Smooth muscle cell (in vitro differentiated cells): ENCODE measurements around the gene DNM3. TPM values are rescaled to one million over a fixed set of nuclear protein-coding genes. Genes with fewer than 3 reads are reported as not detected.
A peak's percentile ranks its signal among the peaks of the same experiment; 100 is the strongest.

Experiments used
- DNase-seq: peaks from one replicate; lab custom pipeline; 2025; ENCODE audit not compliant: unreplicated experiment; lab: John Stamatoyannopoulos, UW
- H2AFZ ChIP-seq: fragments of 200-600 bp; sonication (generic); 2 replicates; pipeline ENCODE4 v1.6.0; 2016; ENCODE audit warnings: antibody characterized with exemption, low read depth, mild to moderate bottlenecking
- H3F3A ChIP-seq: fragments of 200-600 bp; sonication (generic); 2 replicates; pipeline ENCODE4 v1.6.0; 2017; ENCODE audit warnings: antibody characterized with exemption, low read depth
- H3K27ac ChIP-seq: fragments of 200-600 bp; sonication (generic); 2 replicates; pipeline ENCODE4 v1.5.1; 2016; ENCODE audit warnings: low read depth, mild to moderate bottlenecking
- H3K27me3 ChIP-seq: fragments of 200-600 bp; sonication (generic); 2 replicates; pipeline ENCODE4 v1.6.1; 2016; ENCODE audit warnings: low read depth, mild to moderate bottlenecking
- H3K36me3 ChIP-seq: fragments of 200-600 bp; sonication (generic); 2 replicates; pipeline ENCODE4 v1.5.1; 2016; ENCODE audit warnings: low read depth
- H3K4me1 ChIP-seq: fragments of 200-600 bp; sonication (generic); 2 replicates; pipeline ENCODE4 v1.5.1; 2016; ENCODE audit warnings: low read depth
- H3K4me2 ChIP-seq: fragments of 200-600 bp; sonication (generic); 2 replicates; pipeline ENCODE4 v1.6.0; 2016; ENCODE audit warnings: mild to moderate bottlenecking
- H3K4me3 ChIP-seq: fragments of 200-600 bp; sonication (generic); 2 replicates; pipeline ENCODE4 v1.5.1; 2016; ENCODE audit warnings: mild to moderate bottlenecking
- H3K79me2 ChIP-seq: fragments of 200-600 bp; sonication (generic); 2 replicates; pipeline ENCODE4 v1.6.0; 2016; ENCODE audit warnings: low read depth, mild to moderate bottlenecking
- H3K9ac ChIP-seq: fragments of 200-600 bp; sonication (generic); 2 replicates; pipeline ENCODE4 v1.6.0; 2016; ENCODE audit warnings: low read depth
- H3K9me3 ChIP-seq: fragments of 200-600 bp; sonication (generic); replicated peaks from 2 replicates; pipeline ENCODE4 v1.5.1; 2016; ENCODE audit warnings: low read depth
- H4K20me1 ChIP-seq: fragments of 200-600 bp; sonication (generic); 2 replicates; pipeline ENCODE4 v1.6.0; 2016; ENCODE audit warnings: low read depth
- whole genome bisulfite sequencing: methylation state at CpG from one replicate; pipeline ENCODE4 v1.1.7; 2016; ENCODE audit warnings: low lambda C conversion rate; 5-methylcytosine and 5-hydroxymethylcytosine counted together
- polyA plus RNA-seq: library from polyadenylated mRNA; unstranded; fragments of >200 nt; fragmentation: Nextera tagmentation; extraction: Ambion mirVana; gene quantifications from 2 replicates; pipeline ENCODE4 v1.2.1, GENCODE V29; 2016
- total RNA-seq: library from RNA; depleted of rRNA; stranded (reverse); fragments of >200 nt; gene quantifications from 2 replicates; pipeline ENCODE4 v1.2.3, GENCODE V29; 2014
- TF ChIP-seq, protein P1 (sequence below): fragments of 200-600 bp; sonication (generic); IDR thresholded peaks from 2 replicates; pipeline ENCODE4 v1.5.1; 2017; ENCODE audit warnings: borderline replicate concordance, mild to moderate bottlenecking, antibody characterized with exemption; ENCODE audit not compliant: insufficient read depth, poor library complexity, severe bottlenecking

The DNM3 gene
- total and polyA plus RNA-seq, 2 experiments from 2014 or later = 1.7 to 3.0 TPM

DNA sequence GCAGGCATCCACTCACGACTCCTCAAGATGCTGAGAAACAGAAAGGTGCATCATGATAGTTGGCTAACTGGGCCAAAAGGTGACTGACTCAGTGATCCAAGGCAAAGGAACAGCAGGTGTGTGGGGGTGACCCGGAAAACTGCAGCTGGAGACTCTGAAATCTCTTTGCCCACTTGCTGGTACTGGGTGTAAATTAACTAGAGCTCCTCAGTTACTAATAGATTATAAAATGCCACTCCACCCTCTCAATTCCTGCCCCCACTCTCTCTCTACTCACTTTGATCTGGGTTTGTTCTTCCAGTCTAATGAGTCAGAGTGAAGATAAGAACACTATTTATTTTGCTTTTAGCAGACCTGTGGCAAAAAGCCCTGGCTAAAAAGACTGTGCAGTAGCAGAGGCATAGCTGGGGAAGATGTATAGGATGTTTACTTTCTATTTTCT, 609.7 kb downstream of the DNM3 start:
- 24% methylated on average over 2 of the region's 2 CpGs for WGBS
- H3K4me2 ChIP-seq = peak overlapping the region; percentile 77
- DNase-seq = no peak

DNA sequence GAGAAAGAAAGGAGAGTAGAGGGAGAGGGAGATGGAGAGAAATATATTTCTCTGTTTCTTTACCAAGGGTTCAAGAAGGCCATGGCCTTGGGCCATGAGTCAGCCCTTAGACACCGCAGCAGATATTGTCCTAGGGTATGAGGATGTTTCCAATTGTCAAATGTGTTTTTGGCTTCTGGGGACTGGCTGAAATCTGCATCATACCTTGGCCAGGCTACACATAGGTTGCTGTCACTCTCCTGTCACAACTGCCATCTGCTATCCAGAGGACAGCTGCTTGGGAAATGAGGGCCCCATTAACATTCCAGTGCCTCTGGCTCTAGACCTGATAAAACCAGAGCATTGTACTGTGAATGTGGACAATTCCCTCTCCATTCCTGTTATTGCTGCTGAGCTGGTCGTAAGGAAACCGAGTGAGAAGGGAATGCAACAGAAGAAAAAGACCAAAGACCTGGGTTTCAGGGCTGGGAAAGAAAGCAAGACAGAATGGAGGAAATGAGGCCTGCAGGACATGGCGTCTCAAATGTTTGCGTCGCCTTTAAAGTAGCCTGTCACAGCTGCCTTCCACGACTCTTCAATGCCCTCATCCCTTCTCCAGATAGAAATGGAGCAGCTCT, 611.3 kb downstream of the DNM3 start:
- no peaks in the 10 kb centered on the region for H3K36me3 ChIP-seq
- peak overlapping the region; percentile 36 for H3K4me2 ChIP-seq
- WGBS = 49% methylated on average over 7 of the region's 7 CpGs
- no peak overlapping the region for H3K4me3 ChIP-seq
- H3K9ac ChIP-seq = no peak overlapping the region
- peak overlapping the region; percentile 21 for H2AFZ ChIP-seq
- H3K27ac ChIP-seq = peak overlapping the region; percentile 72
- H3K79me2 ChIP-seq = no peaks in the 10 kb centered on the region
- no peaks in the 10 kb centered on the region for H3K27me3 ChIP-seq
- peaks cover 31% of the 10 kb centered on the region for H3K4me1 ChIP-seq
- TF ChIP-seq, protein P1, sequence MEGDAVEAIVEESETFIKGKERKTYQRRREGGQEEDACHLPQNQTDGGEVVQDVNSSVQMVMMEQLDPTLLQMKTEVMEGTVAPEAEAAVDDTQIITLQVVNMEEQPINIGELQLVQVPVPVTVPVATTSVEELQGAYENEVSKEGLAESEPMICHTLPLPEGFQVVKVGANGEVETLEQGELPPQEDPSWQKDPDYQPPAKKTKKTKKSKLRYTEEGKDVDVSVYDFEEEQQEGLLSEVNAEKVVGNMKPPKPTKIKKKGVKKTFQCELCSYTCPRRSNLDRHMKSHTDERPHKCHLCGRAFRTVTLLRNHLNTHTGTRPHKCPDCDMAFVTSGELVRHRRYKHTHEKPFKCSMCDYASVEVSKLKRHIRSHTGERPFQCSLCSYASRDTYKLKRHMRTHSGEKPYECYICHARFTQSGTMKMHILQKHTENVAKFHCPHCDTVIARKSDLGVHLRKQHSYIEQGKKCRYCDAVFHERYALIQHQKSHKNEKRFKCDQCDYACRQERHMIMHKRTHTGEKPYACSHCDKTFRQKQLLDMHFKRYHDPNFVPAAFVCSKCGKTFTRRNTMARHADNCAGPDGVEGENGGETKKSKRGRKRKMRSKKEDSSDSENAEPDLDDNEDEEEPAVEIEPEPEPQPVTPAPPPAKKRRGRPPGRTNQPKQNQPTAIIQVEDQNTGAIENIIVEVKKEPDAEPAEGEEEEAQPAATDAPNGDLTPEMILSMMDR = no peak
- no peaks in the 10 kb centered on the region for H4K20me1 ChIP-seq
- no peaks in the 10 kb centered on the region for H3K9me3 ChIP-seq
- peaks cover 21% of the 10 kb centered on the region for H3F3A ChIP-seq
- no peak for DNase-seq

More for the DNA sequence above, 609.7 kb downstream of the DNM3 start:
- peak overlapping the region; percentile 61 for H3K27ac ChIP-seq
- TF ChIP-seq, protein P1 = no peak
- H3K4me1 ChIP-seq = peaks cover 31% of the 10 kb centered on the region
- H4K20me1 ChIP-seq = no peaks in the 10 kb centered on the region
- H2AFZ ChIP-seq = peak overlapping the region; percentile 44
- H3K9ac ChIP-seq = no peak overlapping the region
- H3F3A ChIP-seq = peaks cover 21% of the 10 kb centered on the region
- no peak overlapping the region for H3K4me3 ChIP-seq
- no peaks in the 10 kb centered on the region for H3K27me3 ChIP-seq
- no peaks in the 10 kb centered on the region for H3K79me2 ChIP-seq
- H3K36me3 ChIP-seq = no peaks in the 10 kb centered on the region
- H3K9me3 ChIP-seq = no peaks in the 10 kb centered on the region

DNA sequence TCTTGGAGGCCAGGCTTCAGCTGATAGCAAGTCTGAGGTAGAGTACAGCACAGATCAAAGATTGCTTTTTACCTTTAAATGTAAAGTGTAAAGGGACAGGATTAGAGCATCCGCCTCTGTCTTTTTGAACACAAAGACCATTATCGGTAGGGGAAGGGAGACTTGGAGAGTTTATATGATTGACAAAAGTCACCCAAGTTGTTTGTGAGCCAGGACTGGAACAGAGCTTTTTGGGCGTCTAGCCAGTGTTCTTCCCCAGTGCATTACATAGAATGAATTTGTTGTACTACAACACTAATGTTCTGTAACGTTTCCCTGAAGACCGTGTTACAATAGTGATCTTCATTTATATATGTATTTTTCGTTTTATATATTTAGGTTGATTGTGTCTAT, 611.9 kb downstream of the DNM3 start:
- Histone ChIP-seq H3K4me1 (peaks cover 31% of the 10 kb centered on the region), H3K4me2 (no peak overlapping the region), H3K9me3 (no peaks in the 10 kb centered on the region), H3K27ac (peak overlapping the region; percentile 72), H3K36me3 (no peaks in the 10 kb centered on the region), H3K4me3 (no peak overlapping the region), H3K27me3 (no peaks in the 10 kb centered on the region), H3K79me2 (no peaks in the 10 kb centered on the region), H4K20me1 (no peaks in the 10 kb centered on the region), H3K9ac (no peak overlapping the region), H2AFZ (peak overlapping the region; percentile 21), H3F3A (peaks cover 21% of the 10 kb centered on the region)
- TF ChIP-seq, protein P1 = no peak
- 80% methylated on average over 6 of the region's 6 CpGs for WGBS
- DNase-seq = no peak

DNA sequence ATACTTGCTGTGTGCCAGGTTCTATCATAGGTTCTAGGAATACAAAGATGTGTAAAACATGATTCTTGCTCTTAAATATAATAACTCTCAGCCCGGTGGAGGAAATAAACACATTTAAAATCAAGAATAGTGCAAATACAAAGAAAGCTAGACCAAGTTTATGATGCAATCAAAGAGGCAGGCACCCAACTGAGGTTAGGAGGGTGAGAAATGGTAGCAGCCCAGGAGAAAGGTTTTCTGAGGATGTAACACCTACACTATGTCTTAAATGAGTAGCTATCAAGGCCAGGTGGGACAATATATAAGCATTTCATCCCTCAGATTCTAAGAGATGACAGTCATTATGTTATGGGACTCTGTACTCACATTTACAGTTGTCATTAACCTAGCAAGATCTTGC, 612.3 kb downstream of the DNM3 start:
- H3K36me3 ChIP-seq = no peaks in the 10 kb centered on the region
- peaks cover 21% of the 10 kb centered on the region for H3F3A ChIP-seq
- DNase-seq = no peak
- no peaks in the 10 kb centered on the region for H3K27me3 ChIP-seq
- no peak overlapping the region for H3K4me2 ChIP-seq
- WGBS = 94% methylated on average over 1 of the region's 1 CpG
- no peaks in the 10 kb centered on the region for H3K79me2 ChIP-seq
- H3K4me1 ChIP-seq = peaks cover 31% of the 10 kb centered on the region
- no peak overlapping the region for H3K9ac ChIP-seq
- no peaks in the 10 kb centered on the region for H4K20me1 ChIP-seq
- no peak overlapping the region for H3K4me3 ChIP-seq
- no peaks in the 10 kb centered on the region for H3K9me3 ChIP-seq
- H2AFZ ChIP-seq = no peak overlapping the region
- TF ChIP-seq, protein P1 = no peak
- no peak overlapping the region for H3K27ac ChIP-seq
